Measurements from ENCODE around the gene HBP1. TPM values are rescaled to one million over a fixed set of nuclear protein-coding genes. Genes with fewer than 3 reads are reported as not detected.
A peak's percentile ranks its signal among the peaks of the same experiment; 100 is the strongest.

The HBP1 gene
- total RNA-seq, 4 donors from 2014 or later = 111 to 182 (median 154) TPM

DNA sequence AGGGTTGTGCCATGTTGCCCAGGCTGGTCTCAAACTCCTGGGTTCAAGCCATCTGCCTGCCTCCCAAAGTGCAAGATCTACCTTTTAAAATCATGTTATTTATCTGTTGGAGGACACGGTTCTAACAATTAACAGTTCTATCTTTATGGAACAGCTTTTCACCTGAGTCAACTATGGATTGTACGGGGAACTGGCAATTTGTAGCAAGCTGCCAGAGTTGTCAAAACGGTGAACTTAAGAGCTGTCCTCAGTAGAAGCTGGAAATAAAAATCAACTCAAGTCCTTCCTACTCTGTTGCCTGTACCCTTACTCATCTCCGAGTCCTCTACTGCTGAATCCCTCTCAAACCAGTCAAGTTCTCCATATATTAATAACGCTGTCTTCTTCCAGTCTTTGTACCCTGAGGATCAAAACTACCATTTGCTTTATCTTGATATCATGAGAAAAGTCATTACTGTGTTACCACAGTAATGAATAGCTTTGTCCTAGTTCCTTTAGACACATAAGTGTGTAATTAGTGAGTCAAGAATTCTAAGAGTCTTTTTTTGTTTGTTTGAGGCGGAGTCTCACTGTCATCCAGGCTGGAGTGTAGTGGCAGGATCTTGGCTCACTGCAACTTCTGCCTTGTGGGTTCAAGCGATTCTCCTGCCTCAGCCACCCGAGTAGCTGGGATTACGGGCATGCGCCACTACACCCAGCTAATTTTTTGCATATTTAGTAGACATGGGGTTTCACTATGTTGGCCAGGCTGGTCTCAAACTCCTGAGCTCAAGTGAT lies 28.2 kb downstream of the HBP1 start:
- DNase-seq = no peak
- no peaks in the 10 kb centered on the region for H3K4me1 ChIP-seq
- no peaks in the 10 kb centered on the region for H3K27me3 ChIP-seq
- no peaks in the 10 kb centered on the region for H3K9me3 ChIP-seq
- 91 to 92% methylated on average over 10 of the region's 10 CpGs for WGBS, 2 donors
- intact Hi-C loops (cut with DNase I) = no loop called here
- peaks cover 40 to 41% of the 10 kb centered on the region in 2 donors for H3K36me3 ChIP-seq
- no peak overlapping the region for H3K27ac ChIP-seq
- no peak for TF ChIP-seq POLR2A (IDR thresholded peaks at IDR 0.05)
- TF ChIP-seq, protein P1, sequence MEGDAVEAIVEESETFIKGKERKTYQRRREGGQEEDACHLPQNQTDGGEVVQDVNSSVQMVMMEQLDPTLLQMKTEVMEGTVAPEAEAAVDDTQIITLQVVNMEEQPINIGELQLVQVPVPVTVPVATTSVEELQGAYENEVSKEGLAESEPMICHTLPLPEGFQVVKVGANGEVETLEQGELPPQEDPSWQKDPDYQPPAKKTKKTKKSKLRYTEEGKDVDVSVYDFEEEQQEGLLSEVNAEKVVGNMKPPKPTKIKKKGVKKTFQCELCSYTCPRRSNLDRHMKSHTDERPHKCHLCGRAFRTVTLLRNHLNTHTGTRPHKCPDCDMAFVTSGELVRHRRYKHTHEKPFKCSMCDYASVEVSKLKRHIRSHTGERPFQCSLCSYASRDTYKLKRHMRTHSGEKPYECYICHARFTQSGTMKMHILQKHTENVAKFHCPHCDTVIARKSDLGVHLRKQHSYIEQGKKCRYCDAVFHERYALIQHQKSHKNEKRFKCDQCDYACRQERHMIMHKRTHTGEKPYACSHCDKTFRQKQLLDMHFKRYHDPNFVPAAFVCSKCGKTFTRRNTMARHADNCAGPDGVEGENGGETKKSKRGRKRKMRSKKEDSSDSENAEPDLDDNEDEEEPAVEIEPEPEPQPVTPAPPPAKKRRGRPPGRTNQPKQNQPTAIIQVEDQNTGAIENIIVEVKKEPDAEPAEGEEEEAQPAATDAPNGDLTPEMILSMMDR (IDR thresholded peaks at IDR 0.05) = no peak
- H3K4me3 ChIP-seq (replicated peaks in 1 of 3) = no peak overlapping the region

DNA sequence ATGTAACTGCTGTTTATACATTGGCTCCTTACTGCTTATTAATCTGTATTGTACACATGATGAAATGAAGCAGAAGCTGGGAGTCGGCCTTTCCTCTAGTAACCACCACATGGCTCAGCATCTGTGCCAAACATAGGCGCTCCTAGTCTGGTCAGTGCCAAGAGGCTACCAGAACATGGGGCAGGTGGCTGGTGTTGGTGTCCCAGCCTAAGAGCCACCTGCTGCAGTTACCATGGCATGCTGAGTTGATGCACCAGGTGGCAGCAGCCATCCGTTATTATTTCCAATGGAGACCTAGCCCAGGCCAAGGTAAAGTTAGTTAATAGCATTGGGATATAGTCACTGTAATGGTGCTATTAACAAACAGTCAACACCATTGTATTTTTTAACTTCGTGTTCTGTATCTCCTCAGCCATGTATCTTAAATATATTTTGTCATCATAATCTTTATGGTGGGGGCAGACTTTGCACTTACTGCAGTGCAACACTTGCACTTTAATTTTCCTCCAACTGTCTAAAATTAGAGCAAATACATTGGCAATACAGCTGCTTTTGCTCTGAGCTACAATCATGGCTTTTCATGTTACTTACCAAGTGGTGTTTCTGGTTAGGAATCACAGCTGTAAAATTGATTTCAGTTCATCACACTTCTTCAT lies 33.1 kb downstream of the HBP1 start:
- peak; percentile 23 to 35 for DNase-seq
- Histone ChIP-seq H3K27me3 (no peaks in the 10 kb centered on the region), H3K27ac (no peak overlapping the region), H3K4me1 (no peaks in the 10 kb centered on the region), H3K9me3 (no peaks in the 10 kb centered on the region), H3K4me3 (replicated peaks in 1 of 3) (no peak overlapping the region), H3K36me3 (peaks cover 33 to 51% of the 10 kb centered on the region in 2 donors)
- no peak for TF ChIP-seq POLR2A (IDR thresholded peaks at IDR 0.05)
- TF ChIP-seq, protein P1 (IDR thresholded peaks at IDR 0.05) = peak in 3 of 6 experiments; percentile 19 to 43 (median 32)
- 77 to 87% methylated on average over 4 of the region's 4 CpGs for WGBS, 2 donors
- intact Hi-C loops (cut with DNase I) = no loop called here

DNA sequence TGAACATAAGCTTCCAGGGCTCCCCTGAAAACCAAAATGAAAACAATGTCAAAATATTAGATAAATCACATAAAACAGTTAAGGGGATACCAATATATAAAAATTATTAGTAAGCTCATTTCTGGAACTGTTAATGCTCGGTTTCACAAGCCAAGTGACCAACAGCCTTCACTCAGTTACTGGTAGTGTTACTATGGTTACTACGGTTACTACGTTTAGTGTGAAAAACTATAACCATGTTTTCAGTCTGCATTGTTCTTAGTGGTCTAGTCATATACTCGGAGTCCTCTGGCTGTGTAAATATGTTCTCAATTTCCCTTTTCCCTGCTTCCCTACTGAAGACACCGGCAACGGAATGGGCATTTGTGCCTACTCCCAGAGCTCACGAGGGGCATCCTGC lies 34.8 kb downstream of the HBP1 start:
- no peak overlapping the region for H3K27ac ChIP-seq
- H3K36me3 ChIP-seq = peaks cover 32 to 38% of the 10 kb centered on the region in 2 donors
- H3K4me1 ChIP-seq = peaks cover 8 to 11% of the 10 kb centered on the region in 2 donors

DNA sequence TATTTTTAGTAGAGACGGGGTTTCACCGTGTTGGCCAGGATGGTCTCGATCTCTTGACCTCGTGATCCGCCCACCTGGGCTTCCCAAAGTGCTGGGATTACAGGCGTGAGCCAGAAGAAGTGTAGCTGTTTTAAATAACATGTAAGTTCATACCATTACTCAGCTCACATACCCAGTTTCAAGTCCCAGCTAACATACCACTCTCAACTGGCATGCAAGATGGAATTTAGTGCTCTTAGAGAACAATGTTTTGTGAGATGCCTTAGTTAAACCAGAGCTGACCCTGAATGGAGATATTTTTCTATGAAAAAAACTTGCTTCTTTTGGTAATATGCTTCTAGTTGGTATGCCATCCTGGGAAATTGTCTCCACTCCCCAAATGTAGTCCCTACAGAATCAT lies 37.3 kb downstream of the HBP1 start:
- intact Hi-C loops (cut with DNase I) = no loop called here
- Histone ChIP-seq H3K9me3 (no peaks in the 10 kb centered on the region), H3K4me3 (replicated peaks in 1 of 3) (no peak overlapping the region), H3K27ac (no peak overlapping the region), H3K36me3 (peaks cover 23 to 42% of the 10 kb centered on the region in 2 donors), H3K27me3 (no peaks in the 10 kb centered on the region), H3K4me1 (peaks cover 8 to 14% of the 10 kb centered on the region in 2 donors)
- 92 to 98% methylated on average over 6 of the region's 6 CpGs for WGBS, 2 donors
- no peak for DNase-seq
- TF ChIP-seq, protein P1 (IDR thresholded peaks at IDR 0.05) = no peak
- TF ChIP-seq POLR2A (IDR thresholded peaks at IDR 0.05) = no peak

More for the DNA sequence above, 34.8 kb downstream of the HBP1 start:
- 92 to 97% methylated on average over 7 of the region's 7 CpGs for WGBS, 2 donors
- Histone ChIP-seq H3K4me3 (replicated peaks in 1 of 3) (no peak overlapping the region), H3K9me3 (no peaks in the 10 kb centered on the region), H3K27me3 (no peaks in the 10 kb centered on the region)
- TF ChIP-seq POLR2A (IDR thresholded peaks at IDR 0.05) = no peak
- TF ChIP-seq, protein P1 (IDR thresholded peaks at IDR 0.05) = no peak
- no peak for DNase-seq
- intact Hi-C loops (cut with DNase I) = no loop called here

DNA sequence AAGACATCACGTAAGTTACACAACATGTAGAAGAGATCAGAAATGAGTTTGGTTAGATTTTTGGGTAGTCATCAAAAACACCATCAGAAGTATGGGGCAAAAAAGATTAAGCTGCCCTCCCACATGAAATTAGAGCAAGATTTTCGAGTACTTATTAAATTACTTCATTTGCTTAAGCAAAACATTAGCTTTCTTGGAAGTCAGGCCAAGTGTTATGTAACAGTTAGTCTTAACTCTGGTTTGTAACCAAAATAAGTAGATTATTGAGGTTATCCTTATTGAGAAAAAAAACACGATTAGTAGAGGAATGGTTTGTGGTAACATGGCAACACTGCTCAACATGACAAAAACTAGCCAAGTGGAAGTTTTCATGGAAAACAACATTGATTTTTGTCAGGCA lies 37.9 kb downstream of the HBP1 start:
- 80% methylated on average over 3 of the region's 3 CpGs for WGBS, 2 donors
- peaks cover 18 to 36% of the 10 kb centered on the region in 2 donors for H3K36me3 ChIP-seq
- DNase-seq = no peak
- H3K9me3 ChIP-seq = no peaks in the 10 kb centered on the region
- no peaks in the 10 kb centered on the region for H3K27me3 ChIP-seq
- intact Hi-C loops (cut with DNase I) = no loop called here
- H3K4me3 ChIP-seq (replicated peaks in 1 of 3) = no peak overlapping the region
- TF ChIP-seq, protein P1 (IDR thresholded peaks at IDR 0.05) = no peak
- TF ChIP-seq POLR2A (IDR thresholded peaks at IDR 0.05) = no peak
- no peak overlapping the region for H3K27ac ChIP-seq
- peaks cover 8 to 14% of the 10 kb centered on the region in 2 donors for H3K4me1 ChIP-seq

Data from thyroid gland (tissue), 4 donors.